Measurements from ENCODE around the gene TSPAN17.

TSPAN17 gene

GRCh38 chr5:176692839-176693476 lies 45.7 kb downstream of the TSPAN17 start:
- Histone ChIP-seq H4K20me1 (ENCODE audit: insufficient read depth) (no peaks in the 10 kb centered on the region), H3K27me3 (ENCODE audit: insufficient read depth, low read depth) (peaks cover 16% of the 10 kb centered on the region; the same call in 1 of the 2 replicates), H3K36me3 (ENCODE audit: insufficient read depth) (no peaks in the 10 kb centered on the region), H3K4me1 (ENCODE audit: low read depth, poor library complexity, severe bottlenecking) (no peaks in the 10 kb centered on the region), H3K4me3 (IDR thresholded peaks at IDR 0.05; ENCODE audit: insufficient read depth, low read depth, low read length) (no peak overlapping the region), H2AFZ (ENCODE audit: low read depth) (no peak overlapping the region), H3K79me2 (ENCODE audit: insufficient read depth, low read depth) (no peaks in the 10 kb centered on the region), H3K9ac (no peak overlapping the region), H3K4me2 (no peak overlapping the region), H3K27ac (no peak overlapping the region)
- TF ChIP-seq CTCF (conservative IDR thresholded peaks at IDR 0.05; ENCODE audit: low read depth, low read length) = no peak

- H3K4me1 ChIP-seq (ENCODE audit: low read depth, poor library complexity, severe bottlenecking) = no peaks in the 10 kb centered on the region
- no peak overlapping the region for H2AFZ ChIP-seq (ENCODE audit: low read depth)
- H3K79me2 ChIP-seq (ENCODE audit: insufficient read depth, low read depth) = no peaks in the 10 kb centered on the region
- no peak overlapping the region for H3K9ac ChIP-seq
- peaks cover 21% of the 10 kb centered on the region; the same call in 1 of the 2 replicates for H3K27me3 ChIP-seq (ENCODE audit: insufficient read depth, low read depth)
- H3K4me3 ChIP-seq (IDR thresholded peaks at IDR 0.05; ENCODE audit: insufficient read depth, low read depth, low read length) = no peak overlapping the region
- TF ChIP-seq CTCF (conservative IDR thresholded peaks at IDR 0.05; ENCODE audit: low read depth, low read length) = no peak
- H4K20me1 ChIP-seq (ENCODE audit: insufficient read depth) = no peaks in the 10 kb centered on the region
- H3K36me3 ChIP-seq (ENCODE audit: insufficient read depth) = no peaks in the 10 kb centered on the region
- H3K27ac ChIP-seq = no peak overlapping the region
- H3K4me2 ChIP-seq = no peak overlapping the region
Measured at GRCh38 chr5:176693477-176693851, 46.2 kb downstream of the TSPAN17 start.

DNA sequence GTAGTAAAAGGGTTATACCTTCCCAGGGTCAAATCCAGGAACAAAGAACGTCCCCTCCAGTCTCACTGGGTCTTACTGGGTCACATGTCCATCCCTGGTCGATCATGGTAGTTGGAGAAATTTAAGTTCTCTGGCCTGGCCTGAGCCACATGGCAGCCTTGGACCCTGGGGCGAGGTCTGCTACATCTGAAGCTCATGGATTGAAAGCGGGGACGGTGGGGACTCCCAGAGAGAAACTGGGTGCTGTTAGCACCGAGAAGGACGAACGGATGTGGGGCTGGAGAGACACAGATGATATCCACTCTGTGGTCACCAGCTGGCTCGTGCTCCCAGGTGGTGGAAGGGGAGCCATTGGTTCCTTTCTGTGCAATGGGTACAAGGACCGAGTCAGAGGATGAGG lies 46.9 kb downstream of the TSPAN17 start:
- Histone ChIP-seq H2AFZ (ENCODE audit: low read depth) (no peak overlapping the region), H3K27me3 (ENCODE audit: insufficient read depth, low read depth) (peaks cover 21% of the 10 kb centered on the region; the same call in 1 of the 2 replicates), H3K4me2 (no peak overlapping the region), H3K36me3 (ENCODE audit: insufficient read depth) (no peaks in the 10 kb centered on the region), H3K9ac (no peak overlapping the region), H3K79me2 (ENCODE audit: insufficient read depth, low read depth) (no peaks in the 10 kb centered on the region), H3K27ac (no peak overlapping the region), H3K4me1 (ENCODE audit: low read depth, poor library complexity, severe bottlenecking) (no peaks in the 10 kb centered on the region), H3K4me3 (IDR thresholded peaks at IDR 0.05; ENCODE audit: insufficient read depth, low read depth, low read length) (no peak overlapping the region), H4K20me1 (ENCODE audit: insufficient read depth) (no peaks in the 10 kb centered on the region)
- no peak for TF ChIP-seq CTCF (conservative IDR thresholded peaks at IDR 0.05; ENCODE audit: low read depth, low read length)

- Histone ChIP-seq H4K20me1 (ENCODE audit: insufficient read depth) (no peaks in the 10 kb centered on the region), H3K27ac (no peak overlapping the region), H2AFZ (ENCODE audit: low read depth) (no peak overlapping the region), H3K4me3 (IDR thresholded peaks at IDR 0.05; ENCODE audit: insufficient read depth, low read depth, low read length) (no peak overlapping the region), H3K4me2 (no peak overlapping the region), H3K9ac (no peak overlapping the region), H3K4me1 (ENCODE audit: low read depth, poor library complexity, severe bottlenecking) (no peaks in the 10 kb centered on the region), H3K79me2 (ENCODE audit: insufficient read depth, low read depth) (no peaks in the 10 kb centered on the region), H3K36me3 (ENCODE audit: insufficient read depth) (no peaks in the 10 kb centered on the region), H3K27me3 (ENCODE audit: insufficient read depth, low read depth) (peaks cover 21% of the 10 kb centered on the region; the same call in 1 of the 2 replicates)
- no peak for TF ChIP-seq CTCF (conservative IDR thresholded peaks at IDR 0.05; ENCODE audit: low read depth, low read length)
Measured at GRCh38 chr5:176694631-176695030, 47.3 kb downstream of the TSPAN17 start.

Measured in KMS-11 (cell line).